Adrenal gland (tissue), 12 donors: Measurements from ENCODE around the gene CEACAM19. TPM values are rescaled to one million over a fixed set of nuclear protein-coding genes. Genes with fewer than 3 reads are reported as not detected.

Source experiments
- DNase-seq, 7 donors: peaks; one replicate each; pipeline ENCODE4 v3.0.0-alpha.2; 2019 to 2020
- H3K27ac ChIP-seq, 5 donors: fragments of 200-600 bp; sonication (generic) in 4 of 5; 1 replicate in 3 of 5; 2 replicates in 2 of 5; pipeline versions ENCODE4 v1.5.1 to v1.8.0; 2016 to 2020; ENCODE audit warnings: mild to moderate bottlenecking in 1 of 5
- H3K27me3 ChIP-seq: fragments of 200-600 bp; 2 replicates; pipeline ENCODE4 v1.8.0; 2021
- H3K36me3 ChIP-seq, 2 donors: fragments of 200-600 bp; replicated peaks in 1 of 2; 1 replicate in 1 of 2; 2 replicates in 1 of 2; pipeline versions ENCODE4 v1.5.1 to v1.8.0; 2018 to 2022
- H3K4me1 ChIP-seq, 2 donors: fragments of 200-600 bp; replicated peaks in 1 of 2; 1 replicate in 1 of 2; 2 replicates in 1 of 2; pipeline versions ENCODE4 v1.5.1 to v1.8.0; 2018 to 2021
- H3K4me3 ChIP-seq, 4 donors: fragments of 200-600 bp; sonication (generic) in 3 of 4; one replicate each; pipeline ENCODE4 v1.5.1; 2016 to 2018
- H3K9me3 ChIP-seq, 3 donors: fragments of 200-600 bp; sonication (generic) in 1 of 3; replicated peaks in 1 of 3; 1 replicate in 2 of 3; 2 replicates in 1 of 3; pipeline versions ENCODE4 v1.5.1 to v1.8.0; 2016 to 2021
- POLR2A ChIP-seq, 2 donors: fragments of 450-650 bp; IDR thresholded peaks; one replicate each; pipeline ENCODE4 v1.6.1; 2017; ENCODE audit warnings: antibody characterized with exemption in 2 of 2, mild to moderate bottlenecking in 2 of 2, moderate library complexity in 1 of 2
- WGBS, 4 donors: extraction: QIAGEN DNeasy Blood & Tissue Kit in 2 of 4; methylation state at CpG; one replicate each; pipeline versions ENCODE4 v1.1.5 to v1.1.7; 2013 to 2017; 5-methylcytosine and 5-hydroxymethylcytosine counted together
- intact Hi-C, 2 donors: fragments of 100-400 bp; cut with DNase I; formaldehyde crosslinking; loops; one replicate each; pipeline versions ENCODE4 v1.14.1 to v1.15.0; 2022 to 2023
- polyA plus RNA-seq, 3 donors: library from polyadenylated mRNA; stranded (reverse); fragments of 200-250 nt in 2 of 3; fragments of 350-450 nt in 1 of 3; fragmentation: Illumina TruSeq in 1 of 3; extraction: RNeasy Lipid Tissue Mini Kit (QIAGEN cat#74804) in 1 of 3; gene quantifications; one replicate each; pipeline ENCODE4 v1.2.3, GENCODE V29; 2013 to 2014
- total RNA-seq, 9 donors: library from RNA; depleted of rRNA in 4 of 9; stranded (reverse); fragments of >200 nt in 4 of 9; fragments of 120-200 nt in 1 of 9; fragmentation: NEBNext Ultra II Directional in 1 of 9; extraction: Animal tissue kit (Norgen Biotek cat#: 25700) in 1 of 9; gene quantifications; one replicate each; pipeline versions ENCODE4 v1.1.0 to v1.2.4, GENCODE V29; 2013 to 2023
- TF ChIP-seq, protein P1 (sequence below), 6 experiments: fragments of 450-650 bp in 4 of 6; fragments of 200-600 bp in 2 of 6; sonication (generic) in 1 of 6; IDR thresholded peaks; 1 replicate in 5 of 6; 2 replicates in 1 of 6; pipeline versions ENCODE4 v1.5.1 to v1.8.0; 2016 to 2021; ENCODE audit warnings: antibody characterized with exemption in 6 of 6, mild to moderate bottlenecking in 2 of 6, moderate library complexity in 1 of 6
- donor health status: healthy with polysubstance abuse.
- donor health status: Bipolar disorder and iron deficiency.
- donor health status: DM: yes; HTN: yes; CAD: no.
- donor health status: DM: no; HTN: no; CAD: no.
- donor health status: DM: no; HTN: no; CAD: no.
- donor health status: DM: yes; HTN: yes; CAD: no.

CEACAM19 gene
- total and polyA plus RNA-seq, 12 donors, result 1.6 to 38.2 (median 3.4) TPM

DNA sequence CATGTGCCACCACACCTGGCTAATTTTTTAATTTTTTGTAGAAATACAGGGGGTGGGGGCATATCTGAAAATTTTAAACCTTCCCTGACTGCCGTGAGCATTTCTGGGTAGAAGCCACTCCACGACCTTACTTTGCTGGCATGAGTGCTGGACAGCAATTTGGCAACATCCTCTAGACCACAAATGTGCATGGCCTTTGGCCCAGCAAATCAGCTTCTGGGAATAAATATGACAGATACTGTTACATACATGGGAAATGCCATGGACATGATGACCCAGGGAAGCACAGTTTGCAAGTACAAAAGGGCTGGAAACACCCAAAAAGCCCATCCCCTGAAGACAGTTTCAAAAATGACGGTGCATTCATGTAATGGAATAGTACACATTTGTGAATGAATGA is 30.8 kb upstream of the CEACAM19 start:
- Histone ChIP-seq H3K36me3 (no peaks in the 10 kb centered on the region), H3K4me1 (peaks cover 2 to 4% of the 10 kb centered on the region in 2 donors), H3K9me3 (no peaks in the 10 kb centered on the region), H3K27me3 (no peaks in the 10 kb centered on the region), H3K4me3 (no peak overlapping the region), H3K27ac (no peak overlapping the region)
- DNase-seq, result no peak
- intact Hi-C loops, result loop anchor here in 1 of 2 donors (5.0 kb wide), 1 partner anchor 68 kb away; no protein-coding TSS in a partner anchor
- no peak for TF ChIP-seq POLR2A (IDR thresholded peaks at IDR 0.05)
- TF ChIP-seq, protein P1, sequence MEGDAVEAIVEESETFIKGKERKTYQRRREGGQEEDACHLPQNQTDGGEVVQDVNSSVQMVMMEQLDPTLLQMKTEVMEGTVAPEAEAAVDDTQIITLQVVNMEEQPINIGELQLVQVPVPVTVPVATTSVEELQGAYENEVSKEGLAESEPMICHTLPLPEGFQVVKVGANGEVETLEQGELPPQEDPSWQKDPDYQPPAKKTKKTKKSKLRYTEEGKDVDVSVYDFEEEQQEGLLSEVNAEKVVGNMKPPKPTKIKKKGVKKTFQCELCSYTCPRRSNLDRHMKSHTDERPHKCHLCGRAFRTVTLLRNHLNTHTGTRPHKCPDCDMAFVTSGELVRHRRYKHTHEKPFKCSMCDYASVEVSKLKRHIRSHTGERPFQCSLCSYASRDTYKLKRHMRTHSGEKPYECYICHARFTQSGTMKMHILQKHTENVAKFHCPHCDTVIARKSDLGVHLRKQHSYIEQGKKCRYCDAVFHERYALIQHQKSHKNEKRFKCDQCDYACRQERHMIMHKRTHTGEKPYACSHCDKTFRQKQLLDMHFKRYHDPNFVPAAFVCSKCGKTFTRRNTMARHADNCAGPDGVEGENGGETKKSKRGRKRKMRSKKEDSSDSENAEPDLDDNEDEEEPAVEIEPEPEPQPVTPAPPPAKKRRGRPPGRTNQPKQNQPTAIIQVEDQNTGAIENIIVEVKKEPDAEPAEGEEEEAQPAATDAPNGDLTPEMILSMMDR (IDR thresholded peaks at IDR 0.05), result no peak
- 56 to 91% (median 88%) methylated on average over 3 of the region's 3 CpGs for WGBS, 4 donors

DNA sequence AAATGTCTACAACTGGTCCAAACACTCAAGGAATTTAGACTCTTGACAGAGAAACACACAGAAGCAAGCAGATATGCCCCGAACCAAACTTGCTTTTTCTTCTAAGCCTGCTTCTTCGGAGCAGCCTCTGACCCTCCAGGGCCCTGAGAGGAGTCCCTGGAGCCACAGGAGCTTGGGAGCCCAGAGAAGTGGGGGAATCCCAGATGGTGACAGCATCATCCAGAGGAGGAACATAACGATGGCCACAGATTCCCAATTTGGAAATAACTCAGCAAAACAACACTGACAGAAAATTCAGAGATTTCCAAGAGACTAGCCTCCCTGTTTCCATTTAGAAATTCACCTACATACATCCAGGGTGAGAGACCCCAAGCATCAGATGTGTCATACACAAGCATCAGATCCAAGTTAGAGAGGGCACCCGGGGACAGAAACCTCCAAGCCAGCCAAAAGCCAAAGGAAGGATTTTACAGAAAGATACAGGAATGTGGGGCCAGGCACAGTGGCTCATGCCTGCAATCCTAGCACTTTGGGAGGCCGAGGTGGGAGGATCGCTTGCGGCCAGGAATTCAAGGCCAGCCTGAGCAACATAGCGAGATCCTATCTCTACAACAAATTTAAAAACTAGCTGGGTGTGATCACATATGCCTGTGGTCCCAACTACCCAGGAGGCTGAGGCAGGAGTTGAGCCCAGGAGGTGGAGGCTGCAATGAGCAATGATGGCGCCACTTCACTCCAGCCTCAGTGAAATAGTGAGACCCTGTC is 29.6 kb upstream of the CEACAM19 start:
- Histone ChIP-seq H3K27ac (no peak overlapping the region), H3K9me3 (no peaks in the 10 kb centered on the region), H3K4me3 (no peak overlapping the region), H3K36me3 (no peaks in the 10 kb centered on the region), H3K4me1 (peaks cover 4 to 13% of the 10 kb centered on the region in 2 donors), H3K27me3 (no peaks in the 10 kb centered on the region)
- TF ChIP-seq, protein P1 (IDR thresholded peaks at IDR 0.05), result no peak
- no peak for TF ChIP-seq POLR2A (IDR thresholded peaks at IDR 0.05)
- no peak for DNase-seq
- intact Hi-C loops, result loop anchor here in 1 of 2 donors (5.0 kb wide), 1 partner anchor 69 kb away; no protein-coding TSS in a partner anchor
- WGBS, 4 donors, result 85 to 94% (median 92%) methylated on average over 9 of the region's 9 CpGs

DNA sequence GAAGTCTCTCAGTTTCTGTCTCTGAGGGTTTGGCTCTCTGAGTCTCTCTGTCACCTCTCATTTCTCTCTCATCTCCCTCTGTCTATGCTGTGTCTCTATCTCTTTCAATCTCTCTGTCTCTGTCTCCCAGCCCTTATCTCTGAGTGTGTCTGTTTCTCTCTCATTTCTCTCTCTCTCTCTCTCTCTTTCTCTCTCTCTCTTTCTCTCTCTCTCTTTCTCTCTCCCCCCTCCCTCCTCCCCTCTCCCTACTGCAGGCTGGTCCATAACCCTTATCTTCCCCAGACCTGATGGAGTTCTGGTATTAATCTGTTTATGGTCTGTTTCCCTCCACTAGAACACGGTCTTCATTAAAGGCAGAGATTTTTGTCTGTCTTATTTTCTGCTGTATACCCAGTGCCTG is 28.9 kb upstream of the CEACAM19 start:
- 29 to 67% (median 55%) methylated on average over 1 of the region's 1 CpG for WGBS, 4 donors
- H3K27ac ChIP-seq, result no peak overlapping the region
- H3K27me3 ChIP-seq, result no peaks in the 10 kb centered on the region
- intact Hi-C loops, result loop anchor here in 1 of 2 donors (5.0 kb wide), 1 partner anchor 70 kb away; no protein-coding TSS in a partner anchor
- no peaks in the 10 kb centered on the region for H3K9me3 ChIP-seq
- H3K4me3 ChIP-seq, result no peak overlapping the region
- no peak for TF ChIP-seq POLR2A (IDR thresholded peaks at IDR 0.05)
- TF ChIP-seq, protein P1 (IDR thresholded peaks at IDR 0.05), result no peak
- no peaks in the 10 kb centered on the region for H3K36me3 ChIP-seq
- peaks cover 10 to 20% of the 10 kb centered on the region in 2 donors for H3K4me1 ChIP-seq
- no peak for DNase-seq

DNA sequence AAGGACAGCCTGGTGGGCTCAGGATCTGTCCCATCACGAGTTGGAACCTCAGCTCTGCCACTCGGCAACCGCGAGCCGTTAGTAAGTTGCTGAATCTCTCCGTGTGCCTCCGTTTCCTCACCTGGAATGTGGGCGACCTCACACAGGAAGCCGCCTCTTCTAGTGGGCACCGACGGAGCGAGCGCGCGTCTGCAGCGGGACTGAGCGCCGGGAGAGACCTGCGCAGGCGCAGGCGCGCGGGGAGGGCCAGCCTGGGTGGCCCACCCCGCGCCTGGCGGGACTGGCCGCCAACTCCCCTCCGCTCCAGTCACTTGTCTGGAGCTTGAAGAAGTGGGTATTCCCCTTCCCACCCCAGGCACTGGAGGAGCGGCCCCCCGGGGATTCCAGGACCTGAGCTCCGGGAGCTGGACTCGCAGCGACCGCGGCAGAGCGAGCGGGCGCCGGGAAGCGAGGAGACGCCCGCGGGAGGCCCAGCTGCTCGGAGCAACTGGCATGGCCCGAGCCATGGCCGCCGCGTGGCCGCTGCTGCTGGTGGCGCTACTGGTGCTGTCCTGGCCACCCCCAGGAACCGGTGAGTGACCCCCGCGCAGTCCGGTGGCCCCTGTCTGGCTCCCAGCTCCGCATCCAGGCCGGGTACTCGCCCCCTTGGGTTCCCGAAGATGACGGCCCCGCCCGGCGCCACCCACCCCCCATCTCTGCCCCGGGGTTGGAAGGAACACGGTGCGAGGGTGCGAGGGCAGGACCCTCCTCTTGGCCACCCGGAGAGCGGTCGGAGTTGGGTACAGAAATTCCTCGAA is 27.5 kb upstream of the CEACAM19 start, which contains the start of gene PVR:
TSS of gene PVR (plus strand) at position 306 of the 797 bp plus-strand sequence. CDS start at position 493, 187 bp downstream.
- H3K4me3 ChIP-seq, result peak within 1 kb of the TSS; percentile 53 to 89 (median 80)
- peak; percentile 73 to 82 (median 77) for DNase-seq
- TF ChIP-seq, protein P1 (IDR thresholded peaks at IDR 0.05), result no peak
- peak; percentile 82 to 84 for TF ChIP-seq POLR2A (IDR thresholded peaks at IDR 0.05)
- no peaks in the 10 kb centered on the region for H3K27me3 ChIP-seq
- H3K4me1 ChIP-seq, result peaks cover 23 to 32% of the 10 kb centered on the region in 2 donors
- 0 to 1% (median 0%) methylated on average over 3 to 70 of the region's 70 CpGs for WGBS, 4 donors
- H3K27ac ChIP-seq, result peak within 1 kb of the TSS; percentile 55 to 95 (median 92)
- intact Hi-C loops, result loop anchor here in 1 of 2 donors (5.0 kb wide), 1 partner anchor 72 kb away; no protein-coding TSS in a partner anchor
- no peaks in the 10 kb centered on the region for H3K9me3 ChIP-seq
- peaks cover 0 to 3% of the 10 kb centered on the region in 2 donors for H3K36me3 ChIP-seq
